Measurements from ENCODE around the gene ZNF48.

- TF ChIP-seq CTCF (conservative IDR thresholded peaks at IDR 0.05; ENCODE audit: low read length) (no peak), EZH2phosphoT487 (IDR thresholded peaks at IDR 0.05; ENCODE audit: borderline replicate concordance, low read depth, low read length) (no peak)
Measured at GRCh38 chr16:30382111-30382881, 12.9 kb upstream of the ZNF48 start, which contains the start of gene SEPTIN1.

All from OCI-LY7 (cell line).